Dermis microvascular lymphatic vessel endothelial cell (primary cell): ENCODE measurements around the gene SMYD3. TPM values are rescaled to one million over a fixed set of nuclear protein-coding genes. Genes with fewer than 3 reads are reported as not detected.

Experiments used
- DNase-seq, 2 donors: peaks; one replicate each; pipeline versions ENCODE4 v3.0.0 to v3.0.0-alpha.2; 2010; ENCODE audit warnings: low read depth in 2 of 2
- total RNA-seq: library from RNA; depleted of rRNA; stranded (reverse); fragments of >200 nt; gene quantifications from 2 replicates; pipeline ENCODE4 v1.2.1, GENCODE V29; 2014

The SMYD3 gene
- total RNA-seq, 1 donor from 2014 or later: 17.8 TPM

DNA sequence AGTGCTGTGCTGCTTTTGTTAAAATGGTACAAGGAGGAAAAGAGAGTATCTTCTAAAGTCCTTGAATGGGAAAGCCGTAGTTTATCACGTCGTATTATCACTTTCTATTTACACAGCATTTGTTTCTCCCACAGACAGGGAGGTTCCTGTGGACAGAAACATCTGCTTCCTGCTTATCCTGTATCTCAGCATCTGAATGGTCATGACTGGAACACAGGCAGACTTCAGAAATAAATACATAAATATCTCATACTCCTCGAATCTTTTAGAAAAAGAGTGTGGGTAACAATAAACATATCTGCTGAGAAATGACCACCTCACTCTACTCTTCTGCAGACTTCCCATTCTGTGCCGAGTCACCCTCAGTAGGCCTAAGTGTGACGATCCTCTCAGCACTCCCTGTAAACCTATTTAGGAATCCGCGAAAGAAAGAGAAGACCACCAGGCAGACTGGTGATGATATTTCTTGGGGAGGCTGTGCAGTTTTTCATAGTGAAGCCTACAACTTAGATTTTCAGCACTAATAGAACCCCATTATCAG, 393.5 kb downstream of the SMYD3 start:
- peak; percentile 94 to 95 for DNase-seq

GRCh38 chr1:246111570-246111969, 395.5 kb downstream of the SMYD3 start:
- DNase-seq: no peak

DNA sequence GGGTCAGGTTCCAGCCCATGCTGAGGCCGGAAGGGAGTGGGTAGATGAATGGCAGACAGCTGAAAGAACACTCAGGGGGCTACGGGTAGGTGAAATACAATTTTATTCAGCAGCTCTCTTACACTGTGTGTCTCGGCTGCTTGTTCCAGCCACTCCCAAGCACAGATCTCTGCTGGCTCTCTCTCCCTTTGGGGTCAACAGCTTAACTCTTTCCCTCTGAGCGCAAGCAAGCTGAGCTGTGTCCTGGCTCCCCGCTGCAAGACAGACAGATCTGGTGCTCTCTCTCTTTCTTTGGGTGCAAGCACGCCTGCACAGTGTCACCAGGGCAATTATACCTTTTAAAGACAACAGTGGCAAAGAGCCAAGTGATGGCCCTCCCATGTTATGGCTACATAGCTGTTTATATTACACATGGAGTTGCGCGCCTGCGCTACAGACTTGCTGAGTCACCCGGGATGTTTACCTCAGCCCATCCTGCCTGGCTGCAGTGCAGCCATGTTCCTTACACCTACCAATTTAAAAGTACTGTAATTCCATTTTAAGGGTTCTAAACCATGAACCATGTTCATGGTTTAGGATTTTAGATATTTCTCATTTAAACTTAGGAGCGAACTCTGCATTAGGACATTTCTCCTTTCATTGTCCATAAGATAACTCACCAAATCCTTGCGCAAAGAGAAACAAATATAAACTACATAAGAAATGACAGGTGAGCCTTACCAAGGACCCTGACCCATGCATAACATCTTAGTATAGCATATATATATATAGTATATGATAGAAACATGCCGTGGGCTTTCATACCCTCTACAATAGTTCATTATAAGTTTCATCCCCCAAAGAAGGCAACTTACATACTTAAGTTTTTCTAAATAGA, 396.5 kb downstream of the SMYD3 start:
- peak; percentile 85 to 87 for DNase-seq

DNA sequence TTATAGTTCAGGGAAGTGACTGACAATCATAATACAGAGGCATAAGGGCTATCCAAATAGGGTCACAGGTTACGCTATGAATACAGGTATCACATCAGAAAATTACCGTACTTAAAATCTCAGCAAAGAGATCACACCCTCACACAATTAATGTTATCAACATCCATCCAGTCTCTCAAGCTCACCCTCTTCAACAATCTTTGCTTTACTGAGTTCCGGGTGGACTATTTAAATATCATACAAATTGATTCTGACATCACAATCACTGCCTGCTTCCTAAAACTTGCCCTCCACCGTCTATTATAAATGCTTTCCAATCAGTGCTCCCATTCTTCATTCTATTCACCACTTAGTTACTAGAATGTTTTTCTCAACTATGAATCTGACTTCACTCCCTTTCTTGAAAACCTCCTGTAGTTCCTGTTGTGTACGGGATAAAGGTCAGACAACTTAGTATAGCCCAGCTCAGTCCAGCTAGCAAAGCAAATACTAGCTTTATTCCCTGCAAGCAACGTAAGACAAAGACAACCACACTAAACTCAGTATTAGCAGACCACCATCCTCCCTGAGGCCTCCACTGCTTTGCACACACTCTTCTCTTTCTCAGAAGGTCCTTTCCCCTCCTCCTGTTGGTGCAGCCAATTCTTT, 398.7 kb downstream of the SMYD3 start:
- DNase-seq: no peak

GRCh38 chr1:246107516-246108277, 399.4 kb downstream of the SMYD3 start:
- peak; percentile 14 to 61 for DNase-seq

DNA sequence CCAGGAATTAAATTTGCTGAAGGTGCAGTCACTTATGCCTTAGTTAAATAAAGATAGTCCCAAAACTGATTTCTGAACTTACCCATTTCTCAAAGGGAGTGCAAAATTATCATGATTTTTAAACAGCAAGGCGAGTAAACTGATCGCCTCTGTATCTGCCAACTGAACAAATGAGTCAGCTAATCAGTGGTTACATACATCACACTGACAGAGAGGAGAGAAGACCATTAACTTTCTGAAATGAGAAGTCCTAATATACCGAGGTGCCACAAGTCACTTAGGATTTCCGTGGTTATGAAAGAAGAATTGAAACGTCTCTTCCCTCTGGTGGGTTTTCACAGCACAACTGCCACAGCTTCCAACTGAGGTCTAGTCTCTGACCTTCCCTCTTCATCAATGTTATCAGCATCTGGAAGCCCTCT, 400.7 kb downstream of the SMYD3 start:
- no peak for DNase-seq

DNA sequence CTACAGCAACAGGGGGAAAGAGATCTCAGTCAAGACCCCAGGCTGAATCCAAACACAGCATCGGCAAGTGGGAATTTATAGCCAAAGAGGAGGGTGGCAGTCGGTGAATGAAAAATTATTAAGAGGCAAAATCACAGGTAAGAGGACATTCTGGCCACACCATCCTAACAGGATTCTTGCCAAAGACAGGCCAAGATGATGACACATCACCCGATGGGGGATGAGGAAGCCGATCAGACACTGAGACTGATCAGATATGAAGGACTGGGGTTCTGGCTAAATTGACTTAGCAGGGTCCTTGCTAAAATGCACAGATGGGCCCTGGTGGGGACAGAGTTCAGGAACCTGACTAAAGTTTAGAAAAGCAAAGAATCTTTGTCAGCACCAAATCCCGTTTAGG, 402.2 kb downstream of the SMYD3 start:
- no peak for DNase-seq

DNA sequence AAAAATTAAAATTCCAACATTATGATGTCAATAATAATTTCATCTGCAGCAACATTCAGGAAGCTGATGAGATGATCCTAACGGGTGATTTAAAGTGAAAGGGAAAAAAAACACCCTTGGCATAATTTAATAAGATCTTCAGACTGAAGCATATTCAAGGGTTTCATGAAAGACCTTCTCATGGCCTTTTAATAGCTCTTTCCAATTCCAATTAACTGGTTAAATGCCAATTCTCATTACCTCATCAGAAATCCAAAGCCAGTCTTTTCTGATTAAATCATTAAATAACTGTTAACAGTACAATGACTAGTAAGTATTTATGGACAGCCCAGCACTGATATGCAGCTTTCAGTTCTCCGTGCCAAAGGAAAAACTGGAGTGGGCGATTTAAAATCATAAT, 407.5 kb downstream of the SMYD3 start:
- no peak for DNase-seq

- DNase-seq: no peak
These were observed 410.7 kb downstream of the SMYD3 start for GRCh38 chr1:246096356-246096755.

GRCh38 chr1:246095443-246095842, 411.6 kb downstream of the SMYD3 start:
- no peak for DNase-seq

GRCh38 chr1:246093230-246093629, 413.8 kb downstream of the SMYD3 start:
- no peak for DNase-seq

DNA sequence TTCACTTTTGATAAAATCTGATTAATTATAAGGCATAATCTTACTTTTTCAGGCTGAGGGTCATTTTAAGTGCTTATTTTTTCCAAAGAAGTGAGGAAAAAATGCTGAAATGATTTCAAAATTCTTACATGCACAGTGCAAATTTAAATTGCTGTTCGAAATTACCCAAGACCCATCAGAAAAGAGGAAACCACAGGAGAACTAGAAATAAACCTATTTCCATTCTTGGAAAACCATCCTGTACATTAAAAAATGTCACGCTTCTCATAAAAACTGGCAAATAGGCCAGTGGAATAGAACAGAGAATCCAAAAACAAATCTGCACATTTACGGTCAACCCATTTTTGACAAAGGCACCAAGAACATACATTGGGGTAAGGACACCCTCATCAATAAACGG, 414.9 kb downstream of the SMYD3 start:
- no peak for DNase-seq

- DNase-seq: no peak
These were observed 415.6 kb downstream of the SMYD3 start for GRCh38 chr1:246091477-246091876.

DNA sequence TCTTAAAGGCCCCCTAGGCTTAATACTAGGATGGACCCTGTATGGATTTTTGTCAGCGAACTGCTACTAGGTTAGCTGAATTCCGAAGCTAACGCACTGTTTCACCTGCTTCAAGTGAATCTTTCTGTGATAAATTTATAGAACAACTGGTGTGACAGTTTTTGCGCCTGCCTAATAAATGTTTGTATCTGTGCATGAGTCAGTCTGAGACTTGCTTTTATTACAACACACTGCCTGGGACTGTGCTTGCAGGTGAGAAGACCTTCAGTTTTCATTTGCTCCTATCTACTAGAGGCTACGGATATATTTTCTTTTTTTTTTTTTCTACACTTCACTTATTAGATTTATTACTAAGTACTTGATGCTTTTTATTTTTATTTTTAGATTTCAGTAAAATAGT, 420.9 kb downstream of the SMYD3 start:
- DNase-seq: no peak

- no peak for DNase-seq
These were observed 423.7 kb downstream of the SMYD3 start for GRCh38 chr1:246083416-246083815.

- DNase-seq: no peak
These were observed 425.0 kb downstream of the SMYD3 start for GRCh38 chr1:246081856-246082668.

- no peak for DNase-seq
These were observed 425.9 kb downstream of the SMYD3 start for GRCh38 chr1:246081138-246081702.

- DNase-seq: no peak
These were observed 427.0 kb downstream of the SMYD3 start for GRCh38 chr1:246080031-246080430.

GRCh38 chr1:246078888-246079252, 428.2 kb downstream of the SMYD3 start:
- no peak for DNase-seq

DNA sequence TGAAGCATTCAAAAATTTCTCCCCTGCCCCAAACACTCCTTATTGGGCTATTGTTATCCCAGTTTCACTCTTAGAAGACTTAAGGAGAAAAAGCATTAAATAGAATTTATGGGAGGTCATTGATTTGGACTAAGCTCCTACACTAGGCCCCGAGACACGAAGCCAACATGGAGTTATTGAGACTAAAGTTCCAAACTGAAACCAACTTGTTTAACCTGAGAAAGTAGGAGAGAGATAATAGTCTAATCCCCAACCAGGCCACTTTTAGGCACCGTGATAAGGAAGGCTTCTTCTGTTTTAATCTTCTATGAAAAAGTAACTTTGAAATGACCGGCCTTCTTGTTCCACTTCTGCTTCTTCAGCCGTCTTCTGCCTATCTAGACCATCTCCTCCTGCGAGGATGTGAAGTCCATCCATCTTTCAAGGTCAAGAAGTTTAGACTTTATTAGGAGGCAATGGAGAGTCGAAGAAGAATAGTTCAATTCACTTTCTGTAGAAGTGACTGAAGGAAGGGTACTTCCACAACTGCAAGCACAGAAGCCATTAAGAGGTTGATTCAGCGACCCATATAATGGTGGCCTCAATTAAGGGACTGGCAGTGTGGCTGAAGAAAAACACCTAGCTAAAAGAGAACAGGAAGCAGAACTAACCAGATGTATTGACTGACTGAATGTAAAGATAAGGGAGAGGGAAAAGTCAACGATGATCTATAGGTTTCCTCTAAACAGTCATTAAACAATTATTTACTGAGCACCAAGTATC, 428.8 kb downstream of the SMYD3 start:
- no peak for DNase-seq
